ENCODE data around the gene DLGAP1.

DNA sequence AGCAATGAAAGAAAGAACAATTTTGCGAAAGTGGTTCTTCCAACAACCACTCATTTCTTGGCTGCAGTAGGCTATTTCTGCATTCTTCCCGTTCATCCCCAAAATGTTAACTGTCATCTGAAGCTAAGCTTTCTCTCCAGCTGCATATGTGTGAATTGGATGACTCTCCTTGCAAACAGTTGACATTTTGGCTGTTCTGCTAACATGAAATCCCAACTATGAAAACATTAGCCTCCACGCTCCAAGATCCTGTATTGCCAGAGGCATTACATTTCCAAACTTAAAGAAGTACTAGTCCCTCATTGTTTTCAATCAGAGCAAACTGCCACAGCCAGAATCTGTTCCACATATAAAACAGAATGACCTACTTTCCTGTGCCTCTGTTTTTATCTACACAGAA, 916.7 kb downstream of the DLGAP1 start:
- TF ChIP-seq POLR2AphosphoS5 (IDR thresholded peaks at IDR 0.05), result no peak
- TF ChIP-seq, protein P1, sequence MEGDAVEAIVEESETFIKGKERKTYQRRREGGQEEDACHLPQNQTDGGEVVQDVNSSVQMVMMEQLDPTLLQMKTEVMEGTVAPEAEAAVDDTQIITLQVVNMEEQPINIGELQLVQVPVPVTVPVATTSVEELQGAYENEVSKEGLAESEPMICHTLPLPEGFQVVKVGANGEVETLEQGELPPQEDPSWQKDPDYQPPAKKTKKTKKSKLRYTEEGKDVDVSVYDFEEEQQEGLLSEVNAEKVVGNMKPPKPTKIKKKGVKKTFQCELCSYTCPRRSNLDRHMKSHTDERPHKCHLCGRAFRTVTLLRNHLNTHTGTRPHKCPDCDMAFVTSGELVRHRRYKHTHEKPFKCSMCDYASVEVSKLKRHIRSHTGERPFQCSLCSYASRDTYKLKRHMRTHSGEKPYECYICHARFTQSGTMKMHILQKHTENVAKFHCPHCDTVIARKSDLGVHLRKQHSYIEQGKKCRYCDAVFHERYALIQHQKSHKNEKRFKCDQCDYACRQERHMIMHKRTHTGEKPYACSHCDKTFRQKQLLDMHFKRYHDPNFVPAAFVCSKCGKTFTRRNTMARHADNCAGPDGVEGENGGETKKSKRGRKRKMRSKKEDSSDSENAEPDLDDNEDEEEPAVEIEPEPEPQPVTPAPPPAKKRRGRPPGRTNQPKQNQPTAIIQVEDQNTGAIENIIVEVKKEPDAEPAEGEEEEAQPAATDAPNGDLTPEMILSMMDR (IDR thresholded peaks at IDR 0.05), result no peak
- TF ChIP-seq POLR2A (IDR thresholded peaks at IDR 0.05), result no peak
